Measurements from ENCODE around the gene UBE2O.

UBE2O gene

GRCh38 chr17:76408037-76408849 is 44.7 kb downstream of the UBE2O start:
- H3K36me3 ChIP-seq (ENCODE audit: control insufficient read depth in 1 of 2, insufficient read depth in 2 of 2, low read depth in 1 of 2, low read length in 2 of 2): peaks cover 21 to 54% of the 10 kb centered on the region in 2 experiments
- no peak overlapping the region for H3K4ac ChIP-seq (ENCODE audit: low read depth in 1 of 2, low read length in 2 of 2)
- H3K79me1 ChIP-seq (replicated peaks; ENCODE audit: low read length, poor library complexity, severe bottlenecking): peaks cover 56% of the 10 kb centered on the region
- DNase-seq: peak; percentile 52
- H4K91ac ChIP-seq (ENCODE audit: low read length): no peak overlapping the region
- no peak overlapping the region for H3K23ac ChIP-seq (ENCODE audit: low read length in 2 of 2)
- no peak overlapping the region for H3K27ac ChIP-seq (ENCODE audit: low read length, poor library complexity, severe bottlenecking)
- no peak overlapping the region for H3K9ac ChIP-seq (ENCODE audit: low read length)
- H3K4me3 ChIP-seq (ENCODE audit: insufficient read depth in 1 of 2, low read depth in 1 of 2, low read length in 2 of 2): no peak overlapping the region
- H2AK5ac ChIP-seq (ENCODE audit: low read length, severe bottlenecking): no peak overlapping the region
- H2AFZ ChIP-seq (ENCODE audit: low read depth, low read length): no peak overlapping the region
- WGBS: 87% methylated on average over 12 of the region's 12 CpGs
- H2BK5ac ChIP-seq (ENCODE audit: low read depth, low read length, poor library complexity, severe bottlenecking): no peak overlapping the region
- H3K18ac ChIP-seq (ENCODE audit: low read depth in 1 of 2, low read length in 2 of 2): no peak overlapping the region
- no peak overlapping the region for H3K4me2 ChIP-seq (ENCODE audit: low read length, poor library complexity, severe bottlenecking)
- no peak overlapping the region for H2BK15ac ChIP-seq (ENCODE audit: low read depth, poor library complexity, severe bottlenecking)
- H2BK120ac ChIP-seq (ENCODE audit: low read depth, low read length): no peak overlapping the region
- no peak overlapping the region for H3K14ac ChIP-seq (ENCODE audit: low read length in 2 of 2)
- H2BK12ac ChIP-seq (ENCODE audit: low read length in 2 of 2): no peak overlapping the region
- no peaks in the 10 kb centered on the region for H3K27me3 ChIP-seq (ENCODE audit: control insufficient read depth in 1 of 2, insufficient read depth in 1 of 2, low read length in 2 of 2)
- peaks cover 11% of the 10 kb centered on the region for H3K4me1 ChIP-seq (ENCODE audit: control insufficient read depth, insufficient read depth, low read depth, low read length)
- H3K9me3 ChIP-seq (ENCODE audit: control insufficient read depth, low read length): no peaks in the 10 kb centered on the region
- H4K8ac ChIP-seq (ENCODE audit: low read length): peak overlapping the region; percentile 10

GRCh38 chr17:76407509-76407908 is 45.4 kb downstream of the UBE2O start:
- H4K8ac ChIP-seq (ENCODE audit: low read length): no peak overlapping the region
- H3K9ac ChIP-seq (ENCODE audit: low read length): no peak overlapping the region
- no peak overlapping the region for H3K18ac ChIP-seq (ENCODE audit: low read depth in 1 of 2, low read length in 2 of 2)
- H2AFZ ChIP-seq (ENCODE audit: low read depth, low read length): no peak overlapping the region
- no peak overlapping the region for H2BK12ac ChIP-seq (ENCODE audit: low read length in 2 of 2)
- H2BK120ac ChIP-seq (ENCODE audit: low read depth, low read length): no peak overlapping the region
- WGBS: 83% methylated on average over 4 of the region's 4 CpGs
- H2AK5ac ChIP-seq (ENCODE audit: low read length, severe bottlenecking): no peak overlapping the region
- no peak overlapping the region for H3K14ac ChIP-seq (ENCODE audit: low read length in 2 of 2)
- no peak overlapping the region for H3K4ac ChIP-seq (ENCODE audit: low read depth in 1 of 2, low read length in 2 of 2)
- no peaks in the 10 kb centered on the region for H3K27me3 ChIP-seq (ENCODE audit: control insufficient read depth in 1 of 2, insufficient read depth in 1 of 2, low read length in 2 of 2)
- no peak overlapping the region for H2BK5ac ChIP-seq (ENCODE audit: low read depth, low read length, poor library complexity, severe bottlenecking)
- no peak overlapping the region for H4K91ac ChIP-seq (ENCODE audit: low read length)
- peak overlapping the region in 1 of 2 experiments; percentile 12 for H3K4me3 ChIP-seq (ENCODE audit: insufficient read depth in 1 of 2, low read depth in 1 of 2, low read length in 2 of 2)
- no peak overlapping the region for H3K23ac ChIP-seq (ENCODE audit: low read length in 2 of 2)
- H3K9me3 ChIP-seq (ENCODE audit: control insufficient read depth, low read length): no peaks in the 10 kb centered on the region
- H2BK15ac ChIP-seq (ENCODE audit: low read depth, poor library complexity, severe bottlenecking): no peak overlapping the region
- no peak overlapping the region for H3K27ac ChIP-seq (ENCODE audit: low read length, poor library complexity, severe bottlenecking)
- H3K36me3 ChIP-seq (ENCODE audit: control insufficient read depth in 1 of 2, insufficient read depth in 2 of 2, low read depth in 1 of 2, low read length in 2 of 2): peaks cover 28 to 58% of the 10 kb centered on the region in 2 experiments
- peaks cover 11% of the 10 kb centered on the region for H3K4me1 ChIP-seq (ENCODE audit: control insufficient read depth, insufficient read depth, low read depth, low read length)
- H3K4me2 ChIP-seq (ENCODE audit: low read length, poor library complexity, severe bottlenecking): no peak overlapping the region
- peaks cover 56% of the 10 kb centered on the region for H3K79me1 ChIP-seq (replicated peaks; ENCODE audit: low read length, poor library complexity, severe bottlenecking)
- DNase-seq: no peak

GRCh38 chr17:76405967-76406647 is 46.8 kb downstream of the UBE2O start:
- Histone ChIP-seq H2BK5ac (ENCODE audit: low read depth, low read length, poor library complexity, severe bottlenecking) (no peak overlapping the region), H3K36me3 (ENCODE audit: control insufficient read depth in 1 of 2, insufficient read depth in 2 of 2, low read depth in 1 of 2, low read length in 2 of 2) (peaks cover 36 to 59% of the 10 kb centered on the region in 2 experiments), H3K14ac (ENCODE audit: low read length in 2 of 2) (no peak overlapping the region), H3K9me3 (ENCODE audit: control insufficient read depth, low read length) (no peaks in the 10 kb centered on the region), H3K9ac (ENCODE audit: low read length) (no peak overlapping the region), H3K4me2 (ENCODE audit: low read length, poor library complexity, severe bottlenecking) (no peak overlapping the region), H4K8ac (ENCODE audit: low read length) (peak overlapping the region; percentile 48), H3K4me1 (ENCODE audit: control insufficient read depth, insufficient read depth, low read depth, low read length) (peaks cover 12% of the 10 kb centered on the region), H3K23ac (ENCODE audit: low read length in 2 of 2) (no peak overlapping the region), H2BK15ac (ENCODE audit: low read depth, poor library complexity, severe bottlenecking) (no peak overlapping the region), H4K91ac (ENCODE audit: low read length) (no peak overlapping the region), H3K4me3 (ENCODE audit: insufficient read depth in 1 of 2, low read depth in 1 of 2, low read length in 2 of 2) (no peak overlapping the region), H2BK120ac (ENCODE audit: low read depth, low read length) (no peak overlapping the region), H3K4ac (ENCODE audit: low read depth in 1 of 2, low read length in 2 of 2) (no peak overlapping the region), H2BK12ac (ENCODE audit: low read length in 2 of 2) (no peak overlapping the region), H3K27ac (ENCODE audit: low read length, poor library complexity, severe bottlenecking) (no peak overlapping the region), H2AK5ac (ENCODE audit: low read length, severe bottlenecking) (no peak overlapping the region), H2AFZ (ENCODE audit: low read depth, low read length) (no peak overlapping the region), H3K27me3 (ENCODE audit: control insufficient read depth in 1 of 2, insufficient read depth in 1 of 2, low read length in 2 of 2) (no peaks in the 10 kb centered on the region), H3K79me1 (replicated peaks; ENCODE audit: low read length, poor library complexity, severe bottlenecking) (peaks cover 51% of the 10 kb centered on the region), H3K18ac (ENCODE audit: low read depth in 1 of 2, low read length in 2 of 2) (no peak overlapping the region)
- WGBS: 89% methylated on average over 16 of the region's 16 CpGs
- no peak for DNase-seq

GRCh38 chr17:76405607-76405966 is 47.4 kb downstream of the UBE2O start:
- Histone ChIP-seq H2BK12ac (ENCODE audit: low read length in 2 of 2) (no peak overlapping the region), H3K27ac (ENCODE audit: low read length, poor library complexity, severe bottlenecking) (no peak overlapping the region), H3K4ac (ENCODE audit: low read depth in 1 of 2, low read length in 2 of 2) (no peak overlapping the region), H3K18ac (ENCODE audit: low read depth in 1 of 2, low read length in 2 of 2) (no peak overlapping the region), H3K4me1 (ENCODE audit: control insufficient read depth, insufficient read depth, low read depth, low read length) (peaks cover 13% of the 10 kb centered on the region), H4K91ac (ENCODE audit: low read length) (no peak overlapping the region), H4K8ac (ENCODE audit: low read length) (no peak overlapping the region), H3K79me1 (replicated peaks; ENCODE audit: low read length, poor library complexity, severe bottlenecking) (peaks cover 51% of the 10 kb centered on the region), H2BK120ac (ENCODE audit: low read depth, low read length) (no peak overlapping the region), H2AFZ (ENCODE audit: low read depth, low read length) (no peak overlapping the region), H3K27me3 (ENCODE audit: control insufficient read depth in 1 of 2, insufficient read depth in 1 of 2, low read length in 2 of 2) (no peaks in the 10 kb centered on the region), H2AK5ac (ENCODE audit: low read length, severe bottlenecking) (no peak overlapping the region), H2BK5ac (ENCODE audit: low read depth, low read length, poor library complexity, severe bottlenecking) (no peak overlapping the region), H3K4me3 (ENCODE audit: insufficient read depth in 1 of 2, low read depth in 1 of 2, low read length in 2 of 2) (no peak overlapping the region), H3K14ac (ENCODE audit: low read length in 2 of 2) (no peak overlapping the region), H2BK15ac (ENCODE audit: low read depth, poor library complexity, severe bottlenecking) (no peak overlapping the region), H3K4me2 (ENCODE audit: low read length, poor library complexity, severe bottlenecking) (no peak overlapping the region), H3K9ac (ENCODE audit: low read length) (no peak overlapping the region), H3K36me3 (ENCODE audit: control insufficient read depth in 1 of 2, insufficient read depth in 2 of 2, low read depth in 1 of 2, low read length in 2 of 2) (peaks cover 42 to 63% of the 10 kb centered on the region in 2 experiments), H3K23ac (ENCODE audit: low read length in 2 of 2) (no peak overlapping the region), H3K9me3 (ENCODE audit: control insufficient read depth, low read length) (no peaks in the 10 kb centered on the region)
- WGBS: 97% methylated on average over 9 of the region's 9 CpGs
- no peak for DNase-seq

Measured in mesenchymal stem cell (in vitro differentiated cells and primary cell).